Hematopoietic multipotent progenitor cell (in vitro differentiated cells): ENCODE measurements around the gene ZNF732. TPM values are rescaled to one million over a fixed set of nuclear protein-coding genes. Genes with fewer than 3 reads are reported as not detected.

ENCODE experiments used
- DNase-seq, 3 donors: peaks; one replicate each; pipeline ENCODE4 v3.0.0-alpha.2; 2011 to 2015; ENCODE audit warnings: low read depth in 2 of 3, low spot score in 2 of 3
- small RNA-seq: library from RNA; depleted of rRNA; stranded (forward); fragments of <200 nt; gene quantifications from one replicate; pipeline ENCODE3, GENCODE V24; 2012
- total RNA-seq: library from RNA; depleted of rRNA; stranded (reverse); fragments of >200 nt; gene quantifications from one replicate; pipeline ENCODE4 v1.2.3, GENCODE V29; 2012

Gene ZNF732
- total RNA-seq, 1 donor: not detected

- DNase-seq: no peak
Measured at GRCh38 chr4:256492-256891, 48.8 kb downstream of the ZNF732 start.

GRCh38 chr4:253936-254756 is 51.1 kb downstream of the ZNF732 start:
- no peak for DNase-seq

GRCh38 chr4:252065-252601 is 53.1 kb downstream of the ZNF732 start:
- no peak for DNase-seq

- DNase-seq: peak; percentile 31 to 79 (median 46)
Measured at GRCh38 chr4:244471-244870, 60.8 kb downstream of the ZNF732 start.

- DNase-seq: no peak
Measured at GRCh38 chr4:243426-243825, 61.8 kb downstream of the ZNF732 start.

GRCh38 chr4:242121-242848 is 63.0 kb downstream of the ZNF732 start:
- peak; percentile 51 to 92 (median 84) for DNase-seq

- DNase-seq: peak in 2 of 3 donors; percentile 69 to 88
Measured at GRCh38 chr4:241411-241810, 63.9 kb downstream of the ZNF732 start.

GRCh38 chr4:236028-236427 is 69.2 kb downstream of the ZNF732 start:
- DNase-seq: no peak

- no peak for DNase-seq
Measured at GRCh38 chr4:234178-234577, 71.1 kb downstream of the ZNF732 start.

- DNase-seq: no peak
Measured at GRCh38 chr4:223913-224497, 81.3 kb downstream of the ZNF732 start.

Small RNA genes within 50 kb of the gene (small RNA-seq; reads per million reads assigned to genes)
- gene AC079140.2 (not detected), gene MIR571 (not detected)

Other genes starting within 250 kb of the ZNF732 start
- 7.3 TPM for gene ZNF718, start 181.0 kb downstream of the ZNF732 start, total RNA-seq
- gene ZNF141, start 32.3 kb upstream of the ZNF732 start, total RNA-seq: 11.0 TPM
- gene ZNF721, start 193.7 kb upstream of the ZNF732 start, total RNA-seq: 14.8 TPM
- gene PIGG, start 193.7 kb upstream of the ZNF732 start, total RNA-seq: 37.7 TPM